Measurements from ENCODE around the gene BCAP31.

DNA sequence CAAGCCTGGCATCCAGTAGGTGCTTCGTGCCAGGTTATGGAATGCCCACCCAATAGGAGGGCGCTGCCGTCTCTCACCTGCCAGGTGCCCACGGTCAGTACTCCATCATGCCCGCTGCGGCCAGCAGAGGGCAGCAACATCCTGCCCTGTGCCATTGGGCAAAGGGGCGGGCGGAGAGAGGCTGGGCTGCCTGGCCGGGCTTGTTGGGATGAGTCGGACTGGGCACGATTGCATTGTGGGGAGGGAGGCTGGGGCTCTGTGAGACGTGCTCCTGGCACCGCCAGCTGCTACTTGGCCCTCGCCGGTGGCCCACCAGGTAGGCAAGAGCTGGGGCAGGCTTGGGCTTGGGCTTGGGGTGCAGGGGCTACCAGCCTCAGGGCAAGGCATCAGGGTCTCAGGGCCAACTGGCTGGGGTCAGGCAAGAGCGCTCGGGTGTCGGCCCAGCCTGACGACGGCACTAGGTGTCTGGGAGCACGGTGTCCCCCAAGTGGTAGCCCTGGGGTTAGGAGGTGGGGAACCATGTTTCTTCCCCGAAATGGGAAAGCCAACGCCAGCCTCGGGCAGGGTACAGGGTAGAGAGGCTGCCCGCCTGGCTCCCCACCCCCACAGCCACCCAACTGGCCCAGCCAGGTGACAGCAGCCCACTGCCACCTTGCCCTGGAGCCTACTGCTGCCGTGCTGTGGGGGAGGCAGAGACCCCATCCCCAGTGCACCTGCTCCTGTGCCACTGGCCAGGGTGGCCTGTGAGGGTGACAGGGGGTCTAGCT lies 40.0 kb upstream of the BCAP31 start, which contains the start of gene PLXNB3:
- TF ChIP-seq, protein P1, sequence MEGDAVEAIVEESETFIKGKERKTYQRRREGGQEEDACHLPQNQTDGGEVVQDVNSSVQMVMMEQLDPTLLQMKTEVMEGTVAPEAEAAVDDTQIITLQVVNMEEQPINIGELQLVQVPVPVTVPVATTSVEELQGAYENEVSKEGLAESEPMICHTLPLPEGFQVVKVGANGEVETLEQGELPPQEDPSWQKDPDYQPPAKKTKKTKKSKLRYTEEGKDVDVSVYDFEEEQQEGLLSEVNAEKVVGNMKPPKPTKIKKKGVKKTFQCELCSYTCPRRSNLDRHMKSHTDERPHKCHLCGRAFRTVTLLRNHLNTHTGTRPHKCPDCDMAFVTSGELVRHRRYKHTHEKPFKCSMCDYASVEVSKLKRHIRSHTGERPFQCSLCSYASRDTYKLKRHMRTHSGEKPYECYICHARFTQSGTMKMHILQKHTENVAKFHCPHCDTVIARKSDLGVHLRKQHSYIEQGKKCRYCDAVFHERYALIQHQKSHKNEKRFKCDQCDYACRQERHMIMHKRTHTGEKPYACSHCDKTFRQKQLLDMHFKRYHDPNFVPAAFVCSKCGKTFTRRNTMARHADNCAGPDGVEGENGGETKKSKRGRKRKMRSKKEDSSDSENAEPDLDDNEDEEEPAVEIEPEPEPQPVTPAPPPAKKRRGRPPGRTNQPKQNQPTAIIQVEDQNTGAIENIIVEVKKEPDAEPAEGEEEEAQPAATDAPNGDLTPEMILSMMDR (conservative IDR thresholded peaks at IDR 0.05 in 1 of 2, IDR thresholded peaks at IDR 0.05 in 1 of 2; ENCODE audit: low read depth in 1 of 2, low read length in 2 of 2) = peak; percentile 65 to 68
- no peak for TF ChIP-seq EZH2 (IDR thresholded peaks at IDR 0.05; ENCODE audit: low read length, missing control alignments)
